HG02973 (cell line): ENCODE measurements around the gene SIGLEC15.
A peak's percentile ranks its signal among the peaks of the same experiment; 100 is the strongest.

ENCODE experiments used
- ATAC-seq: cut with Tn5 transposase; IDR thresholded peaks from one replicate; pipeline ENCODE4 v1.9.1; 2021; ENCODE audit warnings: moderate library complexity; ENCODE audit not compliant: unreplicated experiment

The SIGLEC15 gene

GRCh38 chr18:45874491-45875184 lies 49.2 kb downstream of the SIGLEC15 start:
- peak; percentile 84 for ATAC-seq

GRCh38 chr18:45876161-45876560 lies 50.7 kb downstream of the SIGLEC15 start:
- ATAC-seq, result no peak

GRCh38 chr18:45877403-45877802 lies 51.9 kb downstream of the SIGLEC15 start:
- ATAC-seq, result no peak

GRCh38 chr18:45879681-45880655 lies 54.5 kb downstream of the SIGLEC15 start:
- peak; percentile 79 for ATAC-seq

GRCh38 chr18:45880876-45881558 lies 55.5 kb downstream of the SIGLEC15 start:
- no peak for ATAC-seq

GRCh38 chr18:45887585-45887984 lies 62.1 kb downstream of the SIGLEC15 start:
- ATAC-seq, result no peak

GRCh38 chr18:45889419-45890064 lies 64.1 kb downstream of the SIGLEC15 start:
- ATAC-seq, result no peak

GRCh38 chr18:45890606-45891005 lies 65.1 kb downstream of the SIGLEC15 start:
- no peak for ATAC-seq

GRCh38 chr18:45891806-45892205 lies 66.3 kb downstream of the SIGLEC15 start:
- no peak for ATAC-seq
